Measurements from ENCODE around the gene CLSTN1.

Gene CLSTN1

GRCh38 chr1:9822490-9822889 is 1.3 kb downstream of the CLSTN1 start:
- Histone ChIP-seq H3K4me1 (peaks cover 17% of the 10 kb centered on the region), H3K9ac (no peak overlapping the region), H3K36me3 (ENCODE audit: control insufficient read depth, insufficient read depth, low read length) (no peaks in the 10 kb centered on the region), H3K27ac (no peak overlapping the region), H2AFZ (peak overlapping the region; percentile 19), H3K27me3 (ENCODE audit: control insufficient read depth, insufficient read depth, low read length) (no peaks in the 10 kb centered on the region), H3K4me3 (ENCODE audit: low read depth, low read length) (peak overlapping the region; percentile 68), H3K4me2 (ENCODE audit: low read length) (peak overlapping the region; percentile 93), H3K79me2 (no peaks in the 10 kb centered on the region), H3K9me3 (ENCODE audit: control insufficient read depth, low read length) (no peaks in the 10 kb centered on the region)
- no peak for TF ChIP-seq CTCF (IDR thresholded peaks at IDR 0.05)

GRCh38 chr1:9821710-9822109 is 2.1 kb downstream of the CLSTN1 start:
- no peak overlapping the region for H3K9ac ChIP-seq
- no peaks in the 10 kb centered on the region for H3K9me3 ChIP-seq (ENCODE audit: control insufficient read depth, low read length)
- no peak overlapping the region for H2AFZ ChIP-seq
- H3K4me3 ChIP-seq (ENCODE audit: low read depth, low read length), result no peak overlapping the region
- no peaks in the 10 kb centered on the region for H3K27me3 ChIP-seq (ENCODE audit: control insufficient read depth, insufficient read depth, low read length)
- H3K4me1 ChIP-seq, result peaks cover 14% of the 10 kb centered on the region
- peaks cover 6% of the 10 kb centered on the region for H3K79me2 ChIP-seq
- no peak overlapping the region for H3K27ac ChIP-seq
- H3K4me2 ChIP-seq (ENCODE audit: low read length), result no peak overlapping the region
- TF ChIP-seq CTCF (IDR thresholded peaks at IDR 0.05), result no peak
- no peaks in the 10 kb centered on the region for H3K36me3 ChIP-seq (ENCODE audit: control insufficient read depth, insufficient read depth, low read length)

GRCh38 chr1:9820521-9820920 is 3.2 kb downstream of the CLSTN1 start:
- H3K9ac ChIP-seq, result no peak overlapping the region
- TF ChIP-seq CTCF (IDR thresholded peaks at IDR 0.05), result no peak
- peaks cover 6% of the 10 kb centered on the region for H3K4me1 ChIP-seq
- H2AFZ ChIP-seq, result no peak overlapping the region
- H3K4me3 ChIP-seq (ENCODE audit: low read depth, low read length), result no peak overlapping the region
- H3K27me3 ChIP-seq (ENCODE audit: control insufficient read depth, insufficient read depth, low read length), result no peaks in the 10 kb centered on the region
- H3K4me2 ChIP-seq (ENCODE audit: low read length), result no peak overlapping the region
- H3K36me3 ChIP-seq (ENCODE audit: control insufficient read depth, insufficient read depth, low read length), result no peaks in the 10 kb centered on the region
- H3K27ac ChIP-seq, result no peak overlapping the region
- peaks cover 8% of the 10 kb centered on the region for H3K79me2 ChIP-seq
- H3K9me3 ChIP-seq (ENCODE audit: control insufficient read depth, low read length), result no peaks in the 10 kb centered on the region

GRCh38 chr1:9817734-9818133 is 6.0 kb downstream of the CLSTN1 start:
- H3K27me3 ChIP-seq (ENCODE audit: control insufficient read depth, insufficient read depth, low read length), result no peaks in the 10 kb centered on the region
- no peaks in the 10 kb centered on the region for H3K9me3 ChIP-seq (ENCODE audit: control insufficient read depth, low read length)
- H3K79me2 ChIP-seq, result peaks cover 13% of the 10 kb centered on the region
- H3K36me3 ChIP-seq (ENCODE audit: control insufficient read depth, insufficient read depth, low read length), result no peaks in the 10 kb centered on the region
- no peak overlapping the region for H3K4me3 ChIP-seq (ENCODE audit: low read depth, low read length)
- no peak for TF ChIP-seq CTCF (IDR thresholded peaks at IDR 0.05)
- H3K4me1 ChIP-seq, result no peaks in the 10 kb centered on the region
- no peak overlapping the region for H3K27ac ChIP-seq
- H2AFZ ChIP-seq, result no peak overlapping the region
- H3K9ac ChIP-seq, result no peak overlapping the region
- H3K4me2 ChIP-seq (ENCODE audit: low read length), result no peak overlapping the region

- no peaks in the 10 kb centered on the region for H3K36me3 ChIP-seq (ENCODE audit: control insufficient read depth, insufficient read depth, low read length)
- no peak overlapping the region for H3K4me2 ChIP-seq (ENCODE audit: low read length)
- no peak overlapping the region for H3K9ac ChIP-seq
- H3K27ac ChIP-seq, result no peak overlapping the region
- H2AFZ ChIP-seq, result no peak overlapping the region
- TF ChIP-seq CTCF (IDR thresholded peaks at IDR 0.05), result no peak
- H3K27me3 ChIP-seq (ENCODE audit: control insufficient read depth, insufficient read depth, low read length), result no peaks in the 10 kb centered on the region
- no peak overlapping the region for H3K4me3 ChIP-seq (ENCODE audit: low read depth, low read length)
- no peaks in the 10 kb centered on the region for H3K9me3 ChIP-seq (ENCODE audit: control insufficient read depth, low read length)
- no peaks in the 10 kb centered on the region for H3K4me1 ChIP-seq
- peaks cover 20% of the 10 kb centered on the region for H3K79me2 ChIP-seq
Observed at GRCh38 chr1:9816199-9816598, 7.6 kb downstream of the CLSTN1 start.

Data from parathyroid adenoma (tissue), 2 donors.